Measurements from ENCODE around the gene FRMD4B. TPM values are rescaled to one million over a fixed set of nuclear protein-coding genes. Genes with fewer than 3 reads are reported as not detected.
"Not testable (repeated sequence)": the region's sequence is repeated elsewhere in the genome, so short reads cannot be mapped to it uniquely, and the experiment has no call there.

Gene FRMD4B
- total and polyA plus RNA-seq, 12 donors: 5.5 to 165 (median 17.4) TPM

GRCh38 chr3:69235882-69236281 is 150.0 kb downstream of the FRMD4B start:
- H3K36me3 ChIP-seq (replicated peaks in 1 of 2): no peaks in the 10 kb centered on the region
- no peaks in the 10 kb centered on the region for H3K27me3 ChIP-seq
- intact Hi-C loops (cut with DNase I): no loop called here
- 76 to 84% (median 81%) methylated on average over 3 of the region's 3 CpGs for WGBS, 4 donors
- no peak overlapping the region for H3K27ac ChIP-seq
- TF ChIP-seq POLR2A (IDR thresholded peaks at IDR 0.05): no peak
- TF ChIP-seq CTCF (IDR thresholded peaks at IDR 0.05): no peak
- H3K4me3 ChIP-seq: no peak overlapping the region
- no peaks in the 10 kb centered on the region for H3K4me1 ChIP-seq (replicated peaks in 1 of 2)
- no peak for DNase-seq
- H3K9me3 ChIP-seq (replicated peaks in 1 of 3): no peaks in the 10 kb centered on the region

- intact Hi-C loops (cut with DNase I); H3K36me3 ChIP-seq (replicated peaks in 1 of 2); H3K9me3 ChIP-seq (replicated peaks in 1 of 3); DNase-seq; H3K27me3 ChIP-seq; H3K4me1 ChIP-seq (replicated peaks in 1 of 2); H3K27ac ChIP-seq; H3K4me3 ChIP-seq: not testable (repeated sequence)
- WGBS, 4 donors: 93 to 97% (median 95%) methylated on average over 4 of the region's 4 CpGs
Observed at GRCh38 chr3:69235227-69235626, 150.7 kb downstream of the FRMD4B start.

- intact Hi-C loops (cut with DNase I): no loop called here
- H3K9me3 ChIP-seq (replicated peaks in 1 of 3): no peaks in the 10 kb centered on the region
- no peaks in the 10 kb centered on the region for H3K4me1 ChIP-seq (replicated peaks in 1 of 2)
- 92 to 100% (median 94%) methylated on average over 2 of the region's 2 CpGs for WGBS, 4 donors
- TF ChIP-seq POLR2A (IDR thresholded peaks at IDR 0.05) (no peak), CTCF (IDR thresholded peaks at IDR 0.05) (no peak)
- H3K27ac ChIP-seq: no peak overlapping the region
- no peak overlapping the region for H3K4me3 ChIP-seq
- no peak for DNase-seq
- H3K27me3 ChIP-seq: no peaks in the 10 kb centered on the region
- no peaks in the 10 kb centered on the region for H3K36me3 ChIP-seq (replicated peaks in 1 of 2)
Observed at GRCh38 chr3:69232482-69232881, 153.4 kb downstream of the FRMD4B start.

GRCh38 chr3:69231929-69232440 is 153.9 kb downstream of the FRMD4B start:
- 39 to 43% (median 42%) methylated on average over 6 of the region's 6 CpGs for WGBS, 4 donors
- no peak overlapping the region for H3K4me3 ChIP-seq
- H3K9me3 ChIP-seq (replicated peaks in 1 of 3): no peaks in the 10 kb centered on the region
- no peaks in the 10 kb centered on the region for H3K36me3 ChIP-seq (replicated peaks in 1 of 2)
- no peak overlapping the region for H3K27ac ChIP-seq
- intact Hi-C loops (cut with DNase I): no loop called here
- no peak for TF ChIP-seq CTCF (IDR thresholded peaks at IDR 0.05)
- no peak for TF ChIP-seq POLR2A (IDR thresholded peaks at IDR 0.05)
- H3K27me3 ChIP-seq: no peaks in the 10 kb centered on the region
- H3K4me1 ChIP-seq (replicated peaks in 1 of 2): no peaks in the 10 kb centered on the region
- no peak for DNase-seq

- 45 to 65% (median 57%) methylated on average over 1 of the region's 1 CpG for WGBS, 4 donors
- H3K36me3 ChIP-seq (replicated peaks in 1 of 2): no peaks in the 10 kb centered on the region
- TF ChIP-seq CTCF (IDR thresholded peaks at IDR 0.05) (no peak), POLR2A (IDR thresholded peaks at IDR 0.05) (no peak)
- intact Hi-C loops (cut with DNase I): no loop called here
- H3K9me3 ChIP-seq (replicated peaks in 1 of 3): no peaks in the 10 kb centered on the region
- H3K27me3 ChIP-seq: no peaks in the 10 kb centered on the region
- no peaks in the 10 kb centered on the region for H3K4me1 ChIP-seq (replicated peaks in 1 of 2)
- DNase-seq: no peak
- no peak overlapping the region for H3K4me3 ChIP-seq
- H3K27ac ChIP-seq: no peak overlapping the region
Observed at GRCh38 chr3:69226071-69226470, 159.8 kb downstream of the FRMD4B start.

Data from adrenal gland (tissue), 12 donors.